Breast epithelium (tissue), 3 donors: ENCODE results near the gene SLC39A11.

ENCODE experiments used
- POLR2AphosphoS5 ChIP-seq, 3 donors: sonication (generic); formaldehyde crosslinking; IDR thresholded peaks; one replicate each; pipeline ENCODE4 v1.6.1; 2017; ENCODE audit warnings: antibody characterized with exemption in 3 of 3
- TF ChIP-seq, protein P1 (sequence below), 3 donors: fragments of 450-650 bp; IDR thresholded peaks; one replicate each; pipeline ENCODE4 v1.5.1; 2016 to 2017; ENCODE audit warnings: antibody characterized with exemption in 3 of 3, mild to moderate bottlenecking in 3 of 3, moderate library complexity in 3 of 3

DNA sequence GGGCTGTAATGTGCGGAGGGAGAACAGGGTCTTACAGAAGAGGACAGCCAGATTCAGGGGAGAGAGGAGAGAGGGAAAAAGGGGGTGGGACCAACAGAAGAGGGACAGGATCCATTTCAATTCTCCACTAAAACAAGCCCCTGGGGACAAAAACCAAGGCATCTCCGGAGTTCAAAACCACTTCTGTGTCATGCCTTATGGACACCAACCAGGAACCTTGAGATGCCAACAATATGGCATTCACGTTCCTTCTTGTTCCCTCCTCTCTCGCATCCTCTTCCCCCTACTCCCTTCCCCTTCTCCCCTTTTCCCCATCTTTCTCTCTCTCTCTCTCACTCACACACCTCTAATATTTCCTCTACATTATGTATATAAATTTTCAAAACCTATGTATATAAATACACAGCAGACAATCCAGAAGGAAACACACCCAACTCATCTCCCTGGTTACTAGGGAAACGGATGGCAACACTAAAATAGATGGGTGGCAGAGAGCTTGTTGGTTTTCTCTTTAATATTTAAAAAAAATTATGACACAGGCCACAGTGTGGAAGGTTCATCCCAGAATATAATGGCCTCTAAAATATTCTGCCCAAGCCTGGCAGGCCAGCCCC is 123.1 kb downstream of the SLC39A11 start:
- TF ChIP-seq, protein P1, sequence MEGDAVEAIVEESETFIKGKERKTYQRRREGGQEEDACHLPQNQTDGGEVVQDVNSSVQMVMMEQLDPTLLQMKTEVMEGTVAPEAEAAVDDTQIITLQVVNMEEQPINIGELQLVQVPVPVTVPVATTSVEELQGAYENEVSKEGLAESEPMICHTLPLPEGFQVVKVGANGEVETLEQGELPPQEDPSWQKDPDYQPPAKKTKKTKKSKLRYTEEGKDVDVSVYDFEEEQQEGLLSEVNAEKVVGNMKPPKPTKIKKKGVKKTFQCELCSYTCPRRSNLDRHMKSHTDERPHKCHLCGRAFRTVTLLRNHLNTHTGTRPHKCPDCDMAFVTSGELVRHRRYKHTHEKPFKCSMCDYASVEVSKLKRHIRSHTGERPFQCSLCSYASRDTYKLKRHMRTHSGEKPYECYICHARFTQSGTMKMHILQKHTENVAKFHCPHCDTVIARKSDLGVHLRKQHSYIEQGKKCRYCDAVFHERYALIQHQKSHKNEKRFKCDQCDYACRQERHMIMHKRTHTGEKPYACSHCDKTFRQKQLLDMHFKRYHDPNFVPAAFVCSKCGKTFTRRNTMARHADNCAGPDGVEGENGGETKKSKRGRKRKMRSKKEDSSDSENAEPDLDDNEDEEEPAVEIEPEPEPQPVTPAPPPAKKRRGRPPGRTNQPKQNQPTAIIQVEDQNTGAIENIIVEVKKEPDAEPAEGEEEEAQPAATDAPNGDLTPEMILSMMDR (IDR thresholded peaks at IDR 0.05), result no peak
- TF ChIP-seq POLR2AphosphoS5 (IDR thresholded peaks at IDR 0.05), result no peak
